Measurements from ENCODE around the gene LRRC71.

- TF ChIP-seq, protein P1, sequence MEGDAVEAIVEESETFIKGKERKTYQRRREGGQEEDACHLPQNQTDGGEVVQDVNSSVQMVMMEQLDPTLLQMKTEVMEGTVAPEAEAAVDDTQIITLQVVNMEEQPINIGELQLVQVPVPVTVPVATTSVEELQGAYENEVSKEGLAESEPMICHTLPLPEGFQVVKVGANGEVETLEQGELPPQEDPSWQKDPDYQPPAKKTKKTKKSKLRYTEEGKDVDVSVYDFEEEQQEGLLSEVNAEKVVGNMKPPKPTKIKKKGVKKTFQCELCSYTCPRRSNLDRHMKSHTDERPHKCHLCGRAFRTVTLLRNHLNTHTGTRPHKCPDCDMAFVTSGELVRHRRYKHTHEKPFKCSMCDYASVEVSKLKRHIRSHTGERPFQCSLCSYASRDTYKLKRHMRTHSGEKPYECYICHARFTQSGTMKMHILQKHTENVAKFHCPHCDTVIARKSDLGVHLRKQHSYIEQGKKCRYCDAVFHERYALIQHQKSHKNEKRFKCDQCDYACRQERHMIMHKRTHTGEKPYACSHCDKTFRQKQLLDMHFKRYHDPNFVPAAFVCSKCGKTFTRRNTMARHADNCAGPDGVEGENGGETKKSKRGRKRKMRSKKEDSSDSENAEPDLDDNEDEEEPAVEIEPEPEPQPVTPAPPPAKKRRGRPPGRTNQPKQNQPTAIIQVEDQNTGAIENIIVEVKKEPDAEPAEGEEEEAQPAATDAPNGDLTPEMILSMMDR (IDR thresholded peaks at IDR 0.05; ENCODE audit: borderline replicate concordance, extremely low read depth, low read length, poor library complexity, severe bottlenecking): peak; percentile 34
- no peak for TF ChIP-seq EZH2 (IDR thresholded peaks at IDR 0.05; ENCODE audit: borderline replicate concordance, low read depth, low read length, severe bottlenecking)
These were observed 49.6 kb downstream of the LRRC71 start for GRCh38 chr1:156970017-156970416.
